ENCODE results near the gene ATAD2B.

The ATAD2B gene

GRCh38 chr2:23705771-23706612, 220.9 kb downstream of the ATAD2B start:
- no peak for DNase-seq (ENCODE audit: low read depth in 2 of 3, low spot score in 1 of 3)

DNA sequence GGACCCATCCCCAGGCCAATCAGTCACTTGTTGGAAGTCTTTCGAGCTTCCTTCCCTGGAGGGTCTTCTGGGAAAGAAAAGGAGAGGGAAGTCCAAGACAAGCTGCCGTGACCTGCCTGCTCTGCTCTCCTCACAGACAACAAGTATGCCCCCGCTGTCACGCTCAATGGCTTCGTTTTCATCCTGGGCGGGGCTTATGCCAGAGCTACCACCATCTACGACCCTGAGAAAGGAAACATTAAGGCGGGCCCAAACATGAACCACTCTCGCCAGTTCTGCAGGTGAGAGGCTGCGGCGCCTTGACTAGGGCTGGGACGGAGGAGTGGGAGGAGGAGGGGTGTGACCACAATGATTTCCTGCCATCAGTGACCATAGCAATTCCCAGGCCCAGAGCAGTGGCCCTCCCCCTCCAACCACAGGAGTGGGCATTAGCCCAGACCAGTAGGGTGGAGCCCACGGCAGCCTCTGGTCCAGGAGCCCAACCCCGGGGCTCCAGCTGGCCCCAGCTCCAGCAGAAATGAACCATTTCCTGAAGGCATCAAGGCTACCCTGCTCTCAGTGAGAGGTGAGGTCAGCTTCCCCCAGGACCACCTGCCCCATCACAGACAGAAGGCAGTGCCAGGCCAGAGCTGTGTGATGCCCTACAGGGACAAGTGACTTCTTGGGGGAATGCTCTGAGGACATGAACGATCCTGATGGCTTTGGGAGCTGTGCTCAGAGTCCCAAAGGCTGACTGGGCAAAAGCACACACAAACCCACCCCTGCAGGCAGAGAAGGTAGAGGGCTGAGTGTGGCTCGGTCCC, 223.1 kb downstream of the ATAD2B start:
- DNase-seq (ENCODE audit: low read depth in 2 of 3, low spot score in 1 of 3), result no peak

DNA sequence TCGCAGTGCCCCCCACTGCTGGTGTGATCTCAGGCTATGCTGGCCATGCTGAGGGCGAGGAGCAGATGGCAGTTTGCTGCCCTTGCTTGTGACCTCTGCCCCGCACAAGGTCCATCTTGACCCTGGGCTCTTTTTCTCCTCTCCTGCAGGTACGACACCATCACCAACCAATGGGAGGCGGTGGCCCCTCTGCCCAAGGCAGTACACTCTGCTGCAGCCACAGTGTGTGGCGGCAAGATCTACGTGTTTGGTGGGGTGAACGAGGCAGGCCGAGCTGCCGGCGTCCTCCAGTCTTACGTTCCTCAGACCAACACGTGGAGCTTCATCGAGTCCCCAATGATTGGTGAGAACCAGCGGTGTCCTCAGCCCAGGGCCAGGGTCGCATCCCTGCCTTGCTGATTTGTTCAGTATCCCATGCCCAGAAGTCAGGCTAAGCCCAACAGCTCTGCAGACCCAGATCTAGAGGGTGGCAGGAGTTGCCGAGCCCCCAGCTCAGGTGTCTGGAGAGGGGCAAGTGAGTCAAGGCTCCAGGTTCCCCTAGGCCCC, 223.8 kb downstream of the ATAD2B start:
- DNase-seq (ENCODE audit: low read depth in 2 of 3, low spot score in 1 of 3), result no peak

DNA sequence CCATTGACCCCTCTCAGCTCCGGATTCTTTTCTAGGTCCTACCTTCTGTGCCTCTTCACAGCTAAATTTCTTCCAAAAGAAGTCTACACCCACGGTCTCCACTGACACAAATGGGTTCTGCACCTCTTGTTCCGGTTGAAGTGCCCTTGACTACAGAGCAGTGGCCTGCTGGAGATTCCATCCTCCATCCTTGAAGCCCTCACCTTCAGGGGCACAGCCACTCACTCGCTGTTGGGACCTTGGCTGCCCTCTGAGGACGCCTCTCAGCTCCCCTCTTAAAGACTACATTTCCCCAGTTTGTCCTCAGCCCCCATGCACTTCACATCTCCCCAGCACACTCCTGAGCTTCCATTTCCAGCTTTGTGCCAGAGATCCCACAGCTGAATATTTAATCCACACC, 226.3 kb downstream of the ATAD2B start:
- no peak for DNase-seq (ENCODE audit: low read depth in 2 of 3, low spot score in 1 of 3)

GRCh38 chr2:23699580-23699925, 227.4 kb downstream of the ATAD2B start:
- no peak for DNase-seq (ENCODE audit: low read depth in 2 of 3, low spot score in 1 of 3)

GRCh38 chr2:23698721-23699579, 228.0 kb downstream of the ATAD2B start:
- DNase-seq (ENCODE audit: low read depth in 2 of 3, low spot score in 1 of 3), result no peak
